Measurements from ENCODE around the gene GALNT11.

DNA sequence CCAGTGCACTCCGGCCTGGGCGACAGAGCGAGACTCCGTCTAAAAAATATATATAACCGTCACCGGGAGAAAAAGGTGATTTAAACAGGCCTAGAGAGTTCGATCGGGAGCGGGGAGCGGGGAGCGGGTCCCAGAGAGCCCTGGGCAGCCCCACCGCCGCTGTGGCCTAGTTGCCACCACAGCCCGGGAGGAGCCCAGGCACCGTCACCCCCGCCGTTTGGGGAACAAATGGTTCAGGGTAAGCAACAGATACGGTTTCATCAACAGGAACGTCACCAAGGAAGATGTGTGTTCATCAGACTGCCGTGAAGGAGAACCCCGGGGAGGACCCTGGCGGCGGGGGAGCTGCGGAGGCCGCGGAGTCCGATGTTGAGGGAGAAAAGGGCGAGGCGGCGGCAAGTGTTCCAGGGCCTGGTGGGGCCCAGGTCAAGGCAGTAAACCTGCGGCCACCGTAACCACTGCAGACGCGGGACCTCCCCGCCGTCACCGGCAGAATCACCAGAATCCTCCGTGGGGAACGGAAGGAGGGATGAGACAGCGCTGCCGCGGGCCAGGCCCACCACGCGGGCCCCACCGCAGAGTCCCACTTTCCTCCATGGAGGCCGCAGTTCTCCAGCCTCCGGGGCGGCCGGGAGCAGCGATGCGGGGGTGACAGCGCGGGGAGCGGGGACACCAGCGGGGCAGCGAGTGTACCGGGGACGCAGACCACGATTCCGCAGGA, 103.4 kb downstream of the GALNT11 start:
- TF ChIP-seq, protein P1, sequence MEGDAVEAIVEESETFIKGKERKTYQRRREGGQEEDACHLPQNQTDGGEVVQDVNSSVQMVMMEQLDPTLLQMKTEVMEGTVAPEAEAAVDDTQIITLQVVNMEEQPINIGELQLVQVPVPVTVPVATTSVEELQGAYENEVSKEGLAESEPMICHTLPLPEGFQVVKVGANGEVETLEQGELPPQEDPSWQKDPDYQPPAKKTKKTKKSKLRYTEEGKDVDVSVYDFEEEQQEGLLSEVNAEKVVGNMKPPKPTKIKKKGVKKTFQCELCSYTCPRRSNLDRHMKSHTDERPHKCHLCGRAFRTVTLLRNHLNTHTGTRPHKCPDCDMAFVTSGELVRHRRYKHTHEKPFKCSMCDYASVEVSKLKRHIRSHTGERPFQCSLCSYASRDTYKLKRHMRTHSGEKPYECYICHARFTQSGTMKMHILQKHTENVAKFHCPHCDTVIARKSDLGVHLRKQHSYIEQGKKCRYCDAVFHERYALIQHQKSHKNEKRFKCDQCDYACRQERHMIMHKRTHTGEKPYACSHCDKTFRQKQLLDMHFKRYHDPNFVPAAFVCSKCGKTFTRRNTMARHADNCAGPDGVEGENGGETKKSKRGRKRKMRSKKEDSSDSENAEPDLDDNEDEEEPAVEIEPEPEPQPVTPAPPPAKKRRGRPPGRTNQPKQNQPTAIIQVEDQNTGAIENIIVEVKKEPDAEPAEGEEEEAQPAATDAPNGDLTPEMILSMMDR (IDR thresholded peaks at IDR 0.05; ENCODE audit: insufficient read depth, low read depth, low read length), result no peak
- TF ChIP-seq EZH2 (IDR thresholded peaks at IDR 0.05; ENCODE audit: insufficient read depth, low read length), result no peak

Data from astrocyte (in vitro differentiated cells and primary cell).